Gastrocnemius medialis (tissue), 4 donors: Measurements from ENCODE around the gene ZBTB7C.

Experiments
- POLR2A ChIP-seq, 2 donors: fragments of 450-650 bp; IDR thresholded peaks; one replicate each; pipeline ENCODE4 v1.6.1; 2017; ENCODE audit warnings: antibody characterized with exemption in 2 of 2, mild to moderate bottlenecking in 2 of 2, moderate library complexity in 2 of 2
- TF ChIP-seq, protein P1 (sequence below), 5 experiments: fragments of 450-650 bp in 3 of 5; fragments of 200-600 bp in 2 of 5; sonication (generic) in 2 of 5; IDR thresholded peaks in 4 of 5; conservative IDR thresholded peaks in 1 of 5; 1 replicate in 4 of 5; 2 replicates in 1 of 5; pipeline ENCODE4 v1.5.1; 2016 to 2019; ENCODE audit warnings: antibody characterized with exemption in 5 of 5, mild to moderate bottlenecking in 3 of 5, moderate library complexity in 3 of 5

DNA sequence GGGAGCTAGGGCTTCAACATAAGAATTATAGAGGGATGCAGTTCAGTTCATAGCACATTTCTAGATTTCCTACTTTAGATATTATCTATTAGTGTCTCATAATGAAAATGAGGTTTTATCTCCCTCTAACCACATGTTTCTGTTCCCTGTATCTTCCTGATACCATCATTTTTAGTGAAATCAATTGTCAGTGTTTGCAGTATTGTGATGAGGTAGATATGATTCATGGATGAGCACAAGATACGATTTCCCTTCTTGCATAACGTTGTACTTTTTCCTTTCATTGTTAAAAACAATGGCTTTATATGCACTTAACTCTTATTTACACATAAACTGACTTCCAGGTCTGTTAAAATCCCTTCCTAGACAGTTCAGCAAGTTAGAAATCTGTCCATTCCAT, 211.4 kb downstream of the ZBTB7C start:
- no peak for TF ChIP-seq POLR2A (IDR thresholded peaks at IDR 0.05)
- TF ChIP-seq, protein P1, sequence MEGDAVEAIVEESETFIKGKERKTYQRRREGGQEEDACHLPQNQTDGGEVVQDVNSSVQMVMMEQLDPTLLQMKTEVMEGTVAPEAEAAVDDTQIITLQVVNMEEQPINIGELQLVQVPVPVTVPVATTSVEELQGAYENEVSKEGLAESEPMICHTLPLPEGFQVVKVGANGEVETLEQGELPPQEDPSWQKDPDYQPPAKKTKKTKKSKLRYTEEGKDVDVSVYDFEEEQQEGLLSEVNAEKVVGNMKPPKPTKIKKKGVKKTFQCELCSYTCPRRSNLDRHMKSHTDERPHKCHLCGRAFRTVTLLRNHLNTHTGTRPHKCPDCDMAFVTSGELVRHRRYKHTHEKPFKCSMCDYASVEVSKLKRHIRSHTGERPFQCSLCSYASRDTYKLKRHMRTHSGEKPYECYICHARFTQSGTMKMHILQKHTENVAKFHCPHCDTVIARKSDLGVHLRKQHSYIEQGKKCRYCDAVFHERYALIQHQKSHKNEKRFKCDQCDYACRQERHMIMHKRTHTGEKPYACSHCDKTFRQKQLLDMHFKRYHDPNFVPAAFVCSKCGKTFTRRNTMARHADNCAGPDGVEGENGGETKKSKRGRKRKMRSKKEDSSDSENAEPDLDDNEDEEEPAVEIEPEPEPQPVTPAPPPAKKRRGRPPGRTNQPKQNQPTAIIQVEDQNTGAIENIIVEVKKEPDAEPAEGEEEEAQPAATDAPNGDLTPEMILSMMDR (IDR thresholded peaks at IDR 0.05 in 4 of 5, conservative IDR thresholded peaks at IDR 0.05 in 1 of 5): no peak
